Measurements from ENCODE around the gene SLC7A4.

SLC7A4 gene

DNA sequence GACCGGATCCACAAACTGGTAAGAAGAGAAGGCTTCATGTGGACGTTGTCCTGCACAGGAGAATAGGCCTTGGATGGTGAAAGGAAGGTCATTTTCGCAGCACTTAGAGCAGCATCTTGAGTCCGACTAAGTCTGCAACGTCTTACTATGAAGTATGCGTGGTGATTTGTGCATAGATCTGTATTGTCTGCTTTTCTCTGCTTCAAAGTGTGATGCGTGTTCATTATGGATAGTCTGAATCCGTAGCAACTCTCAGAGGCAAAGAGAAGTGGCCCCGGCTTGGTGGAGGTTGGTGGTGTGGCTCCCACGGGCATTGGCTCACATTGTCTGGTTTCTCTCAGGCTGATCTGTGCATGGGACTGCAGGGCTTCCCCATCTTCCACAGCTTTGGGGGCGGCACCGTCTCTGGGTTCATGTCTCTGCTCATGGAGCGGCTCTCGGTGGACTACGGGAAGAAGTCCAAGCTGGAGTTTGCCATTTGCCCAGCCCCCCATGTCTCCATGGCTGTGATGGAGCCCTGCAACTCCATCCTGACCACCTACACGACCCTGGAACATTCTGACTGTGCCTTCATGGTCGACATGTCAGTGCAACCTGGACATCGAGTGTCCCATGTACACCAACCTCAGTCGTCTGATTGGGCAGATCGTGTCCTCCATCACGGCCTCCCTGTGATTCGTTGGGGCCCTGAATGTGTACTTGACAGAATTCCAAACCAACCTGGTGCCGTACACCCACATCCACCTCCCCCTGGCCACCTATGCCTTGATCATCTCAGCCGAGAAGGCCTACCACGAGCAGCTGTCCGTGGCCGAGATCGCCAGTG lies 34.9 kb upstream of the SLC7A4 start:
- TF ChIP-seq, protein P1, sequence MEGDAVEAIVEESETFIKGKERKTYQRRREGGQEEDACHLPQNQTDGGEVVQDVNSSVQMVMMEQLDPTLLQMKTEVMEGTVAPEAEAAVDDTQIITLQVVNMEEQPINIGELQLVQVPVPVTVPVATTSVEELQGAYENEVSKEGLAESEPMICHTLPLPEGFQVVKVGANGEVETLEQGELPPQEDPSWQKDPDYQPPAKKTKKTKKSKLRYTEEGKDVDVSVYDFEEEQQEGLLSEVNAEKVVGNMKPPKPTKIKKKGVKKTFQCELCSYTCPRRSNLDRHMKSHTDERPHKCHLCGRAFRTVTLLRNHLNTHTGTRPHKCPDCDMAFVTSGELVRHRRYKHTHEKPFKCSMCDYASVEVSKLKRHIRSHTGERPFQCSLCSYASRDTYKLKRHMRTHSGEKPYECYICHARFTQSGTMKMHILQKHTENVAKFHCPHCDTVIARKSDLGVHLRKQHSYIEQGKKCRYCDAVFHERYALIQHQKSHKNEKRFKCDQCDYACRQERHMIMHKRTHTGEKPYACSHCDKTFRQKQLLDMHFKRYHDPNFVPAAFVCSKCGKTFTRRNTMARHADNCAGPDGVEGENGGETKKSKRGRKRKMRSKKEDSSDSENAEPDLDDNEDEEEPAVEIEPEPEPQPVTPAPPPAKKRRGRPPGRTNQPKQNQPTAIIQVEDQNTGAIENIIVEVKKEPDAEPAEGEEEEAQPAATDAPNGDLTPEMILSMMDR (IDR thresholded peaks at IDR 0.05) = no peak

DNA sequence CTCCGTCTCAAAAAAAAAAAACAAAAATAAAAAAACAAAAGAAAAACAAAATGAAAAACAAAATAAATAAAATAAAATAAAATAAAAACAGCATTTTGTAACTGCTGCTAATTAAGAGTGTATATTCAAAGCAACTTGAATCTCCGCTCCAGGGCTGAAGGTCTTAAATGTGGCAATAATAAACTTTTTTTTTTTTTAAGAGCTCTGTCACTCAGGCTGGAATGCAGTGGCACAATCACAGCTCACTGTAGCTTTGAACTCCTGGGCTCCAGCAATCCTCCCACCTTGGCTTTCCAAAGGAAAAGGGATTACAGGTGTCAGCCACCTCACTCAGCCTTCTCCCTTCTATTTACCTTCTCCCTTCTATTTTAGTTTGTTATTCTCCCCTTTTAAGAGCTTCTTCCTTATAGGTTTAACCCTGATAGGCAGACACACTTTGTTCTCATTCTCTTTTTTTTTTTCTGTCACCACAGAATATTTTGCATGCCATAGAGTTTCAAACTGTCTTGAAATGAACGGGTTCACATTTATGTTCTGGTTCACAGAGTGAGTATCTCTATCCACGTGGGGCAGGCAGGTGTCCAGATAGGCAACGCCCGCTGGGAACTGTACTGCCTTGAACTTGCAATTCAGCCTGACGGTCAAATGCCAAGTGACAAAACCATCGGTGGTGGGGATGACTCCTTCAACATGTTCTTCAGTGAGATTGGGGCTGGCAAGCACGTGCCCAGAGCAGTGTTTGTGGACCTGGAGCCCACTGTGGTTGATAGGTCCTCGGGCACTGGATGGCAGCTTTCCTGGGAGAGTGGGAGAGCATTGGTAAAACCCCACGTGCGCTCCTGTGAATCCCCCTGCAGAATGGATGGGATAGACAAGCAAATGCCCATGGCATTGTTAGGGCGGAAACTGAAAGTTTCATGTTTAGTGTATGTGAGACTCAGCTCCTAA lies 32.8 kb upstream of the SLC7A4 start:
- TF ChIP-seq, protein P1 (IDR thresholded peaks at IDR 0.05) = no peak

DNA sequence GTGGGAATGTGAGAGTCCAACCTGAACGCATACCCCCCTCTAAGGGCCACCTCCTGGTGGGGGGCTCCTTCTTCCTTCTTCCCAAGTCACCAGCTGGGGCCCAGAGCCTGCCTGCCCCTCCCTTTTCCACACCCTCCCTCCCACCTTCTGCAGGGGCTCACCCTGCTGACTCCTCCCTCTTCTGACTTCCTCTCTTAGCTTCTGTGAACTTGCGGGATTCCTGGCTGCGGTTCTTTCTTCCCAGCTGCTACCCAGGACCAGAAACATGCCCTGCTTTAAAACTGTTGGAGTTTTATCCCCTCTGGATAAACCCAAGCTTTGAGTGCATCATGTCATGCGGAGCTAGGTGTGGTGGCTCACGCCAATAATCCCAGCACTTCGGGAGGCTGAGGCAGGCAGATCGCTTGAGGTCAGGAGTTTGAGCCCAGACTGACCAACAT lies 23.5 kb upstream of the SLC7A4 start:
- TF ChIP-seq, protein P1 (IDR thresholded peaks at IDR 0.05) = no peak

DNA sequence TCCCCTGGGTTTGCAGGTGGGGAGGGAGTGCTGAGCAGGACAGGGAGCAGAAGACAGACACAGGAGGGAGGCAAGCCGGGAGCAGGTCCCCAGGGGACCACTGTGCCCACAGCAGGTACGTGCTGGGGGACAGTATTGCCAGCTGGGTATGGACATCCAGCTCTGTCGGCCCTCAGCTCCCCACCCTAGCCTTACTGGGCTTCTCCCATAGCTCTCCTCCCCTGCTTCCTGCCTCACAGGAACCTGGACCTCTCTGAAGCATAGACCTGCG lies 23.1 kb upstream of the SLC7A4 start:
- TF ChIP-seq, protein P1 (IDR thresholded peaks at IDR 0.05) = no peak

DNA sequence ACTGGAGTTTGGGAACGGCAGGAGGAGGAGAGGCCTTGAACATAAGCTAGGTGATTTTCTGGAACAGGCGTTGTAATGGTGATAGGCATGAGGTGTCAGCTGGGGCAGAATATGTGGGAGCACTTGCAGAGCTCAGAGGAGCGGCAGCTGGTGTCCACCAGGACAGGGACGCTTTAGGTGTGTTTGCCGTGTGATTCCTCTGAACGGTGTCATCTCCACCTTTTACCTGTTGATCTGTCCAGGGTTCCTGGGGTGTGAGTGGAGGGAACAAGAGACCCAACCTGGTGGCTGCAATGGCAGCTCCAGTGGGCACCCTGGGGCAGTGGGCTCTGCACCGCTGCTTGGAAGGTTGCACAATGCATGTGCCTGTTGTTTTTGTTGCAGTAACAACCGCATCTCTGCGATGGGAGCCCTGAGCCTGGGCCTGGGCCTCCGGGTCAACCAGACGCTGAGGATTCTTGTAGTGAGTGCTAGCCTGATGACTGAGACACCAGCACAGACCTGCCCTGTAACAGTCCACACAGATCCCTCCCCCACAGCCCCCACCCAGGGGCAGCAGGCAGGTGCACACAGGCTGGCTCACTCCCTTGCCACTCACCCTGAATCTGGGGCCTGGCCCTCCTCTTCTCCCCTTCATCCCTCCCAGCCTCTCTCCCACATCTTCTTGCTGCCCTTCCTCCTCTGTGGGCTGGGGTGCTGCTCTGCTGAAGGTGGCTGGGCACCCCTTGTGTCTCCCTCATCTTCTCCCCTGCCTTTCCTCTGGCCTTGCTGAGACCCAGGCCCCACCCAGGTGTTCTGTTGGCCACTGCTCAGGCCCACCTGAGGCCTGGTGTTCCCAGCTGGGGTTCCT lies 22.6 kb upstream of the SLC7A4 start:
- TF ChIP-seq, protein P1 (IDR thresholded peaks at IDR 0.05) = no peak

DNA sequence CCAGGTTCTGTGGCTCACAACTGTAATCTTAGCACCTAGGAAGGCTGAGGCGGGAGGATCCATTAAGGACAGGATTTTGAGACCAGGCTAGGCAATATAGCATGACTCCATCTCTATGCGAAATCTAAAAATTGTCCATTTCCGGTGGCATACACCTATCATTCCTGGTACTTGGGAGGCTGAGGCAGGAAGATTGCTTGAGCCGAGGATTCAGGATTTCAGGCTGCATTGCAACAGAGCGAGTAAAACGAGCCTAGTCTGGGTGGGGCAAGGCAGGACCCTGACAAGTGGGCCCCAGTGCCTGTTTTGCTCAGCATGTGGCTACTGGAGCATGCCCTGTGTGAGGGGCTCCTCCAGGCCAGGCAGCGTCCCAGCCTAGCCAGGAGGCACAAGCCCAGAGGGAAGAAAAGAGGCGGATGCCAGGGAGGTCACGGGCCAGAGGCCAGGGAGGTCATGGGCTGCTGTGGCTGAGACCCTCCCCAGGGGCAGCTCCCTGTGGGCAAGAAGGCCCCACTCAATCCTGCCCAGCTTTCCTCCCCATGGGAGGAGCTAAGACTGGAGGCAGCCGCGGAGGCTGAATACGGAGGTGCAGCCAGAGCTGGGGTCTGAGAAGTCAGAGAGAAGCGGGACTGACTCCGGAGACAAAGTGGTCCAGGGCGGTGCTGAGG lies 21.8 kb upstream of the SLC7A4 start:
- TF ChIP-seq, protein P1 (IDR thresholded peaks at IDR 0.05) = no peak
